ENCODE data around the gene OR10G3.
A peak's percentile ranks its signal among the peaks of the same experiment; 100 is the strongest.

Gene OR10G3

DNA sequence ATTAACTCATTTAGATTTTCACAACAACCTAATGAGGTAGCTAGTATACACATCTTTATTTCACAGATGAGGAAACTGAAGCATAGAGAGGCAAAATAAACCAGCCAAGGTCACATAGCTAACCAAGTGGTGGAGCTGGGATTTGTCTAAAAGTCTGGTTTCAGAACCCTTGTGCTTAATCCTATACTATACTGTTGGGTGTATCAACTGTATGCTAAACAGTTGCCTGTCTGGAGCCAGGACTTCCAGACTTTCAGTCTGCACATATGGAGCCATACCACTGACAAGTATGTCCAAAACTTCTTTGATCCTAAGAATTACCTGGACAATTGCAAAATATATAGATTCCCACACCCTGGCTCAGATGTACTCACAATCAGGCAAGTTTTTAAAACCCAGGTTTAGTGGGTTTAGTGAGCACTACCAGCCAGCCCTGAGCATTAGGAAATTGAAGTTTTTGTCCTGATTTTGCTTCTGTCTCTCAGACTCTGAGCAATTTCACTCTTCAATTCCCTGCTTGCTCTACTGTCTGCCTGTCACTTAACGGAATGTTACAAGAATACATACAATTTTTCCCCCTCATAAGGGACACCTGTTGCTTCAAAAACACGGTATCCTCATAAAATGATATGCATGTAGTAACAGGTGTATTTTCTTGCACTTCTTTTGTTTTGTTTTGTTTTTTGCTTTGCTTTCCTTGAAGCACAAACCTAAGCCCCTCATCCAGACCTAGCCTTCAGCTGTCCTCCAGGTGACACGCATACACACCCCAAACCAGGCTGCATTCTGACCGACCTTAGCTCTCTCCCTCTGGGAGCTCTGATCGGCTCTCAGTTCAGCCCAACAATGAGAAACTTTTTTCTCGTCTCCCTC, 44.1 kb downstream of the OR10G3 start:
- DNase-seq, result no peak

DNA sequence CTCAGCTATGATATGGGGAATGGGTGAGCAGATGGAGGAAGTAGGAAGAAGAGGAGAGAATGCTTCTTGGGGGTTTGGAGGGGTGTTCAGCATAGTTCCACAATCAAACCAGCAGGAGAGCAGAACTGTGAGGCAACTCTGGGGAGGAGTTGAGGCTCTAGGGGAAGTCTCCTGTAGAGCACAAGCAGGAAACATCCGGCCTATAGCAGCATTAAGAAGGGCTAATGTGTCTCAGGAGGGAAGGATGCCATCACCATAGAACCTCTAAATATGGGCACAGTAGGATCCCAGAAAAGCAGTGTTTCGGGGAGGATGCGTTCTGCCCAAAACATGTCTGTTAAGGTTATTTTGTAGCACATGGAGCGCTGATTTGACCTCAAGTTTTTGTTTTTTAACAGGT, 45.3 kb downstream of the OR10G3 start:
- DNase-seq, result peak; percentile 14 to 24

DNA sequence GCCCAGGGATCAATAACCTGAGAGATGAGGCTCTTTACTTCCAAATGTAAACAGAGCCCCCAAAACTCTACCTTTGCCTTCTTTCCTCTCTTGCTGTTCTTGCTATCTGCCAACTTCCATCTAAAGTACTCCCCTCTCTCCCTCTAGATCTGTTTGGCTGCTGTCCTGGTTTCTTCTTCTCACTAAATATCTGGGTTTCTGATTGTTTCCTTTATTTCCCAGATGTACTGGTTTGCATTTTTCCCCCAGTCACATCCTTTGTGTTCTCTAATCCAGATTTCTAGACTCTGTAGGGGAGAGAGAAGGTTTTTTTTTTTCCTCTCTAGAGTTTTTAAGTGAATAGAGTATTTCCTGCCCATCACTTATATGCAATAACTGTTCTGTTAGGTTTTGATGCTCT, 46.6 kb downstream of the OR10G3 start:
- no peak for DNase-seq

DNA sequence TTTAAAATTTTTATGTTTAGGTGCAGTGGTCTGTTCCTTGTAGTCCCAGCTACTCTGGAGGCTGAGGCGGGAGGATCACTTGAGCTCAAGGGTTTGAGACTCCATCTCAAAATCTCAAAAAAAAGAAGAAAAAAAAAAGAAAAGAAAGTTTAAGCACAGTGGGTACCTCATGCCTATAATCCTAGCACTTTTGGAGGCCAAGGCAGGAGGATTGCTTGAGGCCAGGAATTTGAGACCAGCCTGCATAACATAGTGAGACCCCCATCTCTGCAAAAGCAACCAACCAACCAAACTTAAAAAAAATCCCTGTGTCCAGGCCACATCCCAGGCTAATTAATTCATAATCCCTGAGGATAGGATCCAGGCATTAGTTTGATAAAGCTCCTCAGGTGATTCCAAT, 50.4 kb downstream of the OR10G3 start:
- no peak for DNase-seq

DNA sequence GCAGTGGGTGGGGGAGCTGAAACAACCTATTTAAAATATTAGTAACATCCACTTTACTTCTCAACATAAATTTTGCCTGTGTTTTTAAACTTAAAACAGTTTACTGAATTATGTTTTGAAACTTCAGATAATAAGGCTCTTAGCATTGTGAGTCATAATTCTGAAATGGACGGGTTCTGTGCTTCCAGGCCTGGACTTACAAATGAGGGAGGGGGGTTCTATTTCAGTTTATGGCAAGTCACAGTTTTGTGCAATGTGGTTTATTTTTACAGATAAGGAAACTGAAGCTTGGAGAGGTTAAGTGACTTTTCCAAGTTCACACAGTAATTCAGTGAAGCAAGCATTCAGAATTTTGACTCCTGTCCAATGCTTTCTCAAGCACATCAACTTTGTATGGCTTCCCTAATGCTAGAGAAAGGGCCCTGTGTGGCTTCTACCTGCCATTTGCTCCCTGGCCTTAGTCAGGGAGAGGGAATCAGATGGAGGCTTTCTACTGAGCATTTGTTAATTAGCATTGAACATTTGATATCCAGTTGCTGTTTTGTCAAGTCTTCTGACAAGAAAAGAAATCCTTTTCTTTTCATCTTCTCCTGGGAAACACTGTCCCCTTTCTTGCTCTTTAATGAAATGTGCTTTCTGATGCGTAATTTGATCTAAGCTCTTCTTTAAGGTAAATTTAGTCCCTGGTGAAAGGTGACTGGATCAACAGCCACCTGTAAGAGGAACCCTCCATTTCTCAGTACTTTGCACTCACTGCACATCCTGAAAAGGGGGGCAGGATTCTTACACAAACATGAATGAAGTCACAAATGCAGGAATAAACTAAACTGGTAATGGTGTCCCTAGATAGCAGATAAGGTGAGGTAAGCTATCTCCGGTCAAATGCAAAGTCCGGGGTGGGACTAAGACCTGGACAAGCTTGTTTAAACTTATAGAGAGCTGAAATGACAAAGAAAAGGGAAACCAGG, 51.2 kb downstream of the OR10G3 start:
- DNase-seq, result no peak

DNA sequence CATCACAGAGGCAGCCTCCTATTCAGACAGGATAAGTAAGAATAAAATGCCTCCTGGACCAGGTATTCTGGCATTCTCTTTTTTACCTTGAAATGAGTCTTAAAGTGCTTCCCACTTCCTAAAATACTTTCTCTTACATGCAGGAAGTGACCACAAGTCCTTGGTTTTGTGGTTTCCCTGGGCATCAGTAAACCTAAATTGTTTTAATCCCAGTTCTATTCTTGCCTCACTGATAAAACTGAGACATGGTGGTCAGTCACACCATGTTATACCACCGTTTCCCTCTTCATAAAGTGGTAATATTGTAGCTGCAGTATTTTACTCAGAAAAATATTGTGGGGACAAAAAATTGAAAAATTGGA, 52.6 kb downstream of the OR10G3 start:
- no peak for DNase-seq

DNA sequence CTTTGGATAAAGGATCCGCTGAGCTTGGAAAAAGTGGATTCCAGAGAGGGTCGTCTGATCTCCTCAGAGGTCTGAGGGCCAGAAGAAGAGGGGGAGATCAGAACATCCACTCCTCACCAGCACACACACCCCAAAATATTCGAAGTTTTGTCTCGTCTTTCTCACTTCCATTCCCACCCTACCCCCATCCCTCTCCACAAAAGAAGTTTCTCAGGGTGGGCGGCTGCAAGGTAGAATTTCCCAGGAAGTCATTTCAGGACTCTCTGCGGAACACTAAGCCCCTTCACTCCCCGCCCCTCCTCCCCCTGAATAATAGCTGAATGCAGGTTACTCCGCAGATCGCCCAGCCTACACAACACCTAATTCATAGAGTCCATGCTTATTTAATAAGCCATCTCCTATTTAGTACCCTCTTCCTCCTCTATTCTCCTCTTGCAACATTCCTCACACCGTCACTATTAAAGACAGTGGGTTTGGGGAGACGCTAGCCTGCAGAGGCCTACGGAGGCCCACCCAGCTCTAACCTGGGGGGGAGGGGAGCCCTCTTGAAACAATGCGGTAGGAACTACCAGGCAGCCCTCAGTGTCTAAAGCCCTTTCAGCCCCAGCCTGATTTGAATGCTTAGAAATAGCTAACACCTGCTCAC, 53.1 kb downstream of the OR10G3 start:
- DNase-seq, result no peak

DNA sequence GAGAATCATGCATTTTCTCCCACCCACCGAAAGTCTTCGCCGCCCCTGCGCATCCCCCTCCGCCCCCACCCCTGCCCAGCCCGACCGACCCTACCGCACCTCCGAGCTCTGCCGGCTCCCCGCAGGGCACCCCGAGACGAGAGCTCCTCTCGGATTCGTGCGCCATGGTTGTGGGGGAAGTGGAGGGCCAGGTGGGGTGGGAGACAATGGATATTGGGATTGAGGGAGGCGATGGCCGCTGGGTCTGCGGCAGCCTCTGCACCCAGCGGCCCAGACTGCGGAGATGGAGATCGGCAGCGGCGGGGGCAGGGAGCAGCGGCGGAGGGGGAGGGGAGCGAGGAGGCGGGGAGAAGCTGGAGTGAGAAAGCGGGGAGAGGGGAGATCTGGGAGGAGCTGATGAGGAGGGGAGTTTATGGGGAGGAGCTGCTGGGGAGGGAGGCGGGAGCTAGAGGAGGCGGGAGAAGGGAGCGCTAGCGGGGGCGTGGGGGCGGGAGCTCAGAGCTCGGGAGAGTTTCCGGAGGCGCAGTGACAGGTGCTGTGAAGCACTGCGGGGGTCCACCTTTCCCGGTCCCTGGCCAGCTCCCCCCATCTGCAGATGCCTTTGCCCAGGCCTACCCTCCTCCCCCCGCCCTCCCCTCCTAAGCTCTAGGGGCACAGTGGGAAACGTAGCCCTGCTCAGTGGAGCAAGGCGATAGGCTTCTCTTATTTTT, 53.8 kb downstream of the OR10G3 start, which contains the start of gene SALL2:
SALL2 (minus strand) TSS at position 385 of the 710 bp plus-strand sequence; CDS start at position 166, 219 bp downstream.
- DNase-seq, result no peak

DNA sequence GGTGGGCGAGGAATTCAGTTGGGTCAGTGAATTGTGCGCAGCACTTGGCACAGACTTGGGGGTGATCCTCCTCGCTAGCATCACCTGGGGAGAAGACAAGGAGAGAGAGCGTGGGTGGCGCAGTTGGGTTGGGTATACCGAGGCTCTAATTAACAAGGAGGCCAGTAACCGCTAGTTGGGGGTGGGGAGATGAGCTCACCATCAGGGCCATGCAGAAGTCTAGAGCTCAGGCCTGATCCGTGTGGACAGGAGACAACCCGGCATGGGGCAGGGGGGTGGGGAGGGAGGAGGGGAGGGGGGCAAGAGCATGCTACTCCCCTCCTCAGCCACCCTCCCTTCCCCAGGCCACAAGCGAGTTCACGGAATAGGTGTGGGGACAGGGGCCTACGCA, 54.3 kb downstream of the OR10G3 start:
- DNase-seq, result no peak

DNA sequence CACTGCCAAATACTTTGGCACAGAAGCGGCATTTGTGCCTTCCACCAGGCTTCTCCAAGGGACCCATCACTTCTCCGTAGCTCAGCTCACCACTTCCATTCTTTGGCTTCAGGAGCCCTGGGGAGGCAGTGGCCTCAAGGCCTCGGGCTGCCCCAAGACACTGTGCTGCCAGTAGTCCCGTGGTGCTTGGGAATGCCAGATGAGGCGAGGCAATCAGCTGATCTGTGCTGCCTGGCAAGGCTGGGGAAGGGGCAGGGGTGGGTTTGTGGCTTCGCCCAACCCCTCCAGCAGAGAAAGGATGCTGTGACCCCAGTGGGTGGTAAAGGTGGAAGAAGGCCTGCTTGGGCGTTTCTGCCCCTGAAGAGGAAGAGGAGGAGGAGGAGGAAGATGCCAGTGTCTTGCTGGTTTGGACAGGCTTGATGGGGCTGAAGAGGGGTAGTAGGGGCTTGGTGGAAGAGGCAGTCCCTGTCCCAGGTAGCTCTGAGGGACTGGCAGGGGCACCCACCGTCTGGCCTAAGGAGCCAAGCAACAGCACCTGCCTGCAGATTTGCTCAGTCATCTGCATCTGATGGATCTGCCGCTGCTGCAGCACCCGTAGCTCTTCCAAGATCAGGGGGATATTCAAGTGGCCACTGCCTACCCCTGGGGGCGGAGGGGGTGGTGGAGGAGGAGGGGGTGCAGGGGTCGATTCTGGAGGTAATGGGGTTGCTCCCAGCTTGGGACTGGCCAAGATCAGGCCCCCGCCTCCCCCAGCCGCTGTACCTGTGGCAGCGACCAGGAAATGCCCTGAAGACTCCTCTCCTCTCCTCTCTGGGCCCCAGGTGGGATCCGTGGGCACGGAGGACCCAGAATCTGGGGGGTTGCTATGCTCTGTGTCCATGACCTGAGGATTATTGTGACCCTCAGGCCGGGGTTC, 55.0 kb downstream of the OR10G3 start:
- DNase-seq, result no peak

DNA sequence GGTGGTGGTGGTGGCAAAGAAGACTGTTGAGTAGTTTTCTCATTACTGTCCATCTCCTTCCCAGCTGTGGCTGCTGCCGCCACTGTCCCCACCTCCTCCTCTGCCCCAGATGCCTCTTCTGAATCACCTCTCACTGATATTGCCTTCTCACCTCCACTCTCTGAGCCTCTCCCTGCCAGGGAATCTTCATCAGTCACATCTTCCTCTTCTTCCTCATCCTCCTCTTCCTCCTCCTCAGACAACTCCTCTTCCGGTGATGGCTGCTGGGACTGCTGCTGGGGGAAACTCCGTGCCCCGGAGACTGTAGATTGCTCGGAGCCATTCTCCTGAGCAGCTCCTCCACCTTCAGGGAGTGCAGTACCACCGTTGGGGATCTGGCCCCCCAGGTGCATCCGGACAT, 56.7 kb downstream of the OR10G3 start:
- no peak for DNase-seq

DNA sequence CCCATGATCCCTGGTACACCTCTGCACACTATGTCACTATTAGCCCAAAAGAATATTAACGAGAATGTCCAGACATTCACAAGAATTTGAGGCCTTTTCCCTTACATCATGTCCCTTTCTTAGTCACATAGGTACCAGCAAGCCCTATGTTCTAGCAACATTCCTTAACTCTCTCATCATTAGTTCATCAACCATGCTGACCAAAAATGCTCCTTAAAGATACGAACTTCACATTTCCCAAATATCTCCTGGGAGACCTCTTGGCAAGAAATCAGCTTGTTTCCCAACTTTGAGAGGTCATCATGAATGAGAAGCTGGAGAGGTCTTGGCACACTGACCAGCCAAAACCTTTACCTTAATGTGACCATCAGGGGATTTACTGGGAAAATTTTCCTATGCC, 58.4 kb downstream of the OR10G3 start:
- no peak for DNase-seq

DNA sequence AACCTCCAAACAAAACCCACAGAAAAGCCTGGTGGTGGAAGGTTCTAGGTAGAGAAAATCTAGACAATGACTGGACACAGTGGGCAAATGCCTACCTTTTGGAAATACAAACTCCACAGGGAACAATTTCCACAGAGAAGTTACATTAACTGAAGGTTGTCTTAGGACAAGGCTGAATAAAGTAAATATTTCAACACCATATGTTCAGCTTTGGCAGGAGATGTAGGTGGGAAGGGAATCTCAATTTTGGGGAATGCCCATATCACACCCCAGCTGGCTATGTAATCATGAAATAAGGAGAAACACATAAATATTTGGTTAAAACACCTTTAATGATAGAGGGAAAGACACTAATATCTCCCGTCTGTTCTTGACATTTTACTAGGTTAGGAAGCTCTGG, 59.1 kb downstream of the OR10G3 start:
- DNase-seq, result no peak

DNA sequence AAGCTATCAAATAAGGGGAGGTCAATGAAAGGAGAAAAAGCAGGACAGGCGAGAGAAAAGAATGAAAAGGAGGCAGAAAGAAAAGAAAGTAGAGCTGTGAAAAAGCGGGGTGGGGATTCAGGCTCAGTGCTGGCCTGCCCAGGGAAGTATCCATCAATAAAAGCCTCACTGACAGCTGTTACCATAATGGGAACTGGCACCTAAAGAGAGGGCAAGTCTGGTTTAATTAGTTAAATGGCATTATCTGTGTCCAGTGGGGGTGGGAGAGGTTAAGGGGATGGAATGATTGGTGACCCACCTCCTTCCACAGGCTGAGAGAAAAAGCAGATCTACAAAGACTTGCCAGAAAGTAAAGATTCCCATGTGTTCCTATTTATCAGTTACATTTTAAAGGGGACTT, 61.2 kb downstream of the OR10G3 start:
- no peak for DNase-seq
